ENCODE measurements around the gene RIN1. TPM values are rescaled to one million over a fixed set of nuclear protein-coding genes. Genes with fewer than 3 reads are reported as not detected.

The RIN1 gene
- total and polyA plus RNA-seq, 2 of the 13 experiments (the other 11 are each of a cell fraction or from before 2014, with no cell fraction given), result 2.4 to 4.1 TPM

DNA sequence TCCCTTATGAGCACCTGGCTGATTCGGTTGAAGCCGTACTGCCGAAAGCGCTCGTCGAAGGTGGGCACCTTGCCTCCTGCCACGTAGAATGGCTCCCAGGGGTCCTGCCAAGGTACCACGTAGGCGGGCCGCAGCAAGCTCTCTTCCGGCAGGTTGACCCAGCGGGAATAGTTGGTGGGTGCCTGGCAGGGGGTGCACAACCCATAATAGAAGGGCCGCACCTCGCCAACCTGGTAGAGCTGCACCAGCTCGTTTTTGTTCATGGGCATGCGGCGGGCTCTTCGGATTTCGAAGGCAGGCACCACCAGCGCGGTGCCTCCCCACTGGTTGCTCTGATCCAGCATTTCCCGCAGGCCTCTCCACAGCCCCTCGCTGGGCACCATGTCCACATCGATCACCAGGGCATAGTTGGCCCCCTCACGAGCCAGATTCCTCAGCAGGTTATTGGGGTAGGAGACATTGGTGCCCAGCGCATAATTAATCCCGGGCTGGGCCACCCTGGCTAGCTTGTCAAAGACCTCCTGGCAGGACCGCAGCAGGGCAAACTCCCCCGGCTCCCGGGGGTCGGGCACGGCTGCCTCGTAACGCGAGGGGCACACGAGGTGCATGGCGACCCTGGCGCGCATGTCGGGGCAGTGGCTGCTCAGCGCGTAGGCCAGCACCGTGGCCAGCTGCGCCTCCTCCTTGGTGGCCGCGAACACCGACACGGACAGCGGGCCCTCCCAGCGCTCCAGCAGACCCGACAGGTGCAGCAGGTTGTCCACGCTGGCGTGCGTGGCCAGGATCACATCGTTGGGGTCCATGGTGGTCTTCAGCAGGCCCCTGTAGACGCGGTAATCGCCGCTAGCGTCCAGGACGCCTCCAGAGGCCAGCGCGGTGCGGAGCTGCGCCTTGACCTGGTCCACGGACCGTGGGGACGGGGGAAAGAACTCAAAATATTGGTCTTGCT, 10.5 kb upstream of the RIN1 start (continued):
- TF ChIP-seq ZNF577 (CRISPR knock-in tag; IDR thresholded peaks at IDR 0.05; ENCODE audit: borderline replicate concordance, low read depth), result no peak
- TF ChIP-seq DPF2 (CRISPR knock-in tag; IDR thresholded peaks at IDR 0.05; ENCODE audit: borderline replicate concordance, low read depth), result no peak
- TF ChIP-seq RXRB (CRISPR knock-in tag; IDR thresholded peaks at IDR 0.05; ENCODE audit: borderline replicate concordance), result no peak
- no peak for TF ChIP-seq ZNF660 (CRISPR knock-in tag; IDR thresholded peaks at IDR 0.05; ENCODE audit: borderline replicate concordance, low read depth)
- no peak for TF ChIP-seq BCLAF1 (IDR thresholded peaks at IDR 0.05)
- TF ChIP-seq DNMT1 (CRISPR knock-in tag; IDR thresholded peaks at IDR 0.05), result no peak
- no peak for TF ChIP-seq SNAPC4 (CRISPR knock-in tag; IDR thresholded peaks at IDR 0.05)
- TF ChIP-seq, protein P1, sequence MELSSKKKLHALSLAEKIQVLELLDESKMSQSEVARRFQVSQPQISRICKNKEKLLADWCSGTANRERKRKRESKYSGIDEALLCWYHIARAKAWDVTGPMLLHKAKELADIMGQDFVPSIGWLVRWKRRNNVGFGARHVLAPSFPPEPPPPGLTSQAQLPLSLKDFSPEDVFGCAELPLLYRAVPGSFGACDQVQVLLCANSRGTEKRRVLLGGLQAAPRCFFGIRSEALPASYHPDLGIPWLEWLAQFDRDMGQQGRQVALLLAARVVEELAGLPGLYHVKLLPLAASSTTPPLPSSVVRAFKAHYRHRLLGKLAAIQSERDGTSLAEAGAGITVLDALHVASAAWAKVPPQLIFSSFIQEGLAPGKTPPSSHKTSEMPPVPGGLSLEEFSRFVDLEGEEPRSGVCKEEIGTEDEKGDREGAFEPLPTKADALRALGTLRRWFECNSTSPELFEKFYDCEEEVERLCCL (CRISPR knock-in tag; IDR thresholded peaks at IDR 0.05; ENCODE audit: borderline replicate concordance), result no peak
- no peak for TF ChIP-seq ZNF326 (CRISPR knock-in tag; IDR thresholded peaks at IDR 0.05; ENCODE audit: borderline replicate concordance)
- peak; percentile 28; the same call in 1 of the 2 replicates for TF ChIP-seq MAFG (CRISPR knock-in tag; IDR thresholded peaks at IDR 0.05)
- TF ChIP-seq, protein P2, sequence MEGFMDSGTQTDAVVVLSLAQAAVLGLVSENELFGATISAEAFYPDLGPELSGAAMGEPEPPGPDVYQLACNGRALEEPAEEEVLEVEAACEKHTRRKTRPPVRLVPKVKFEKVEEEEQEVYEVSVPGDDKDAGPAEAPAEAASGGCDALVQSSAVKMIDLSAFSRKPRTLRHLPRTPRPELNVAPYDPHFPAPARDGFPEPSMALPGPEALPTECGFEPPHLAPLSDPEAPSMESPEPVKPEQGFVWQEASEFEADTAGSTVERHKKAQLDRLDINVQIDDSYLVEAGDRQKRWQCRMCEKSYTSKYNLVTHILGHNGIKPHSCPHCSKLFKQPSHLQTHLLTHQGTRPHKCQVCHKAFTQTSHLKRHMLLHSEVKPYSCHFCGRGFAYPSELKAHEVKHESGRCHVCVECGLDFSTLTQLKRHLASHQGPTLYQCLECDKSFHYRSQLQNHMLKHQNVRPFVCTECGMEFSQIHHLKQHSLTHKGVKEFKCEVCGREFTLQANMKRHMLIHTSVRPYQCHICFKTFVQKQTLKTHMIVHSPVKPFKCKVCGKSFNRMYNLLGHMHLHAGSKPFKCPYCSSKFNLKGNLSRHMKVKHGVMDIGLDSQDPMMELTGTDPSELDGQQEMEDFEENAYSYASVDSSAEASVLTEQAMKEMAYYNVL (CRISPR knock-in tag; IDR thresholded peaks at IDR 0.05; ENCODE audit: borderline replicate concordance), result no peak
- no peak for TF ChIP-seq ZNF543 (CRISPR knock-in tag; IDR thresholded peaks at IDR 0.05)
- TF ChIP-seq, protein P3, sequence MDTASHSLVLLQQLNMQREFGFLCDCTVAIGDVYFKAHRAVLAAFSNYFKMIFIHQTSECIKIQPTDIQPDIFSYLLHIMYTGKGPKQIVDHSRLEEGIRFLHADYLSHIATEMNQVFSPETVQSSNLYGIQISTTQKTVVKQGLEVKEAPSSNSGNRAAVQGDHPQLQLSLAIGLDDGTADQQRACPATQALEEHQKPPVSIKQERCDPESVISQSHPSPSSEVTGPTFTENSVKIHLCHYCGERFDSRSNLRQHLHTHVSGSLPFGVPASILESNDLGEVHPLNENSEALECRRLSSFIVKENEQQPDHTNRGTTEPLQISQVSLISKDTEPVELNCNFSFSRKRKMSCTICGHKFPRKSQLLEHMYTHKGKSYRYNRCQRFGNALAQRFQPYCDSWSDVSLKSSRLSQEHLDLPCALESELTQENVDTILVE (CRISPR knock-in tag; IDR thresholded peaks at IDR 0.05), result no peak
- TF ChIP-seq ZNF205 (CRISPR knock-in tag; IDR thresholded peaks at IDR 0.05), result no peak
- TF ChIP-seq PHF20 (CRISPR knock-in tag; IDR thresholded peaks at IDR 0.05), result peak; percentile 26; the same call in 1 of the 2 replicates

Data from HepG2 (cell line).